IPS-NIHi11 (cell line): ENCODE measurements around the gene RASA4.
"Not testable (repeated sequence)": the region's sequence is repeated elsewhere in the genome, so short reads cannot be mapped to it uniquely, and the experiment has no call there.

ENCODE experiments used
- DNase-seq: peaks from one replicate; pipeline ENCODE4 v3.0.0; 2012; ENCODE audit warnings: mixed read lengths, low spot score

The RASA4 gene

DNA sequence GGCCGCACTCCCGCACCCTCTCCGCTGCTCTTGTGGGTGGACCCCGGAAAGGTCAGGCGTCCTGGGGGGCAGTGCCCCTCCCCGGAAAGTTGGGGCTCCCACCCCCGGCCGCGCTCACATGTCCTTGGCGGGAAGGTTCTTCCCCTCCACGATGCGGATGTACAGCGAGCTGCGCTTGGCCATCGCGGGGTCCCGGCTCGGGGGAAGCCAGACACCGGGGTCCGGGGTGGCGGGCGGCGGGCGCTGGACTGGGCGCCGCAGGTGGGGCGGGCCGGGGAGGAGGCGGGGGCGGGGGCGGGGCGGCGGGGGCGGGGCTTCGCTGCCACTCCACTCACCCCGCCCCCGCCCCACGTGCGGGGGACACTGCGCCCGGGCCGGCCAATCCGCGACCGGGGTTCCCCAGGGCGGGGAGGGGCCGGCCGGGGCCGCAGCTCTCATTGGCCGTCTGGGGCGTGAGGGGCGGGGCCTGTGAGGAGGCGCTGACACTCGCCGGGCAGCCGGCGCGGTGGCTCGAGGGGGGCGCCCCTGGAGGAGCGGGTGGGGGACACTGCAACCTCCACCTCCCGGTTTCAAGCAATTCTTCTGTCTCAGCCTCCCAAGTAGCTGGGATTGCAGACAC is at the start of gene RASA4:
TSS of gene RASA4 (minus strand) at position 250 of the 619 bp plus-strand sequence. CDS start at position 183, 67 bp downstream.
- not testable (repeated sequence) for DNase-seq

DNA sequence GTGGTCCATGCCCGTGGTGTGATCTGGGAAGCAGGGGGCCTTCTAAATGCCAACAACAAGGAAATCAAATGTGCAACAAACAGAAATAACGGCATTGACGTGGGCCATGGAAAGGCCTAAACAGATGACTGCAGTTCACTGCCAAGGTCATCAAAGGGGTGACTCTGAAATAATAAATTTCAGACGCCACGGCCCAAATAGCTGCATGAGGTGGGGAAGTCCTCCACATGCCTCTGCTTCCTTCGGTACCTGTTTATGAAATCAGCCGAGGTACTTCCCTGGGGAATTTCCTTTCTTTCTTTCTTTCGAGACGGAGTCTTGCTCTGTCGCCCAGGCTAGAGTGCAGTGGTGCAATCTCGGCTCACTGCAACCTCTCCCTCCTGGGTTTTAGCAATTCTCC is 48.2 kb upstream of the RASA4 start:
- not testable (repeated sequence) for DNase-seq

DNA sequence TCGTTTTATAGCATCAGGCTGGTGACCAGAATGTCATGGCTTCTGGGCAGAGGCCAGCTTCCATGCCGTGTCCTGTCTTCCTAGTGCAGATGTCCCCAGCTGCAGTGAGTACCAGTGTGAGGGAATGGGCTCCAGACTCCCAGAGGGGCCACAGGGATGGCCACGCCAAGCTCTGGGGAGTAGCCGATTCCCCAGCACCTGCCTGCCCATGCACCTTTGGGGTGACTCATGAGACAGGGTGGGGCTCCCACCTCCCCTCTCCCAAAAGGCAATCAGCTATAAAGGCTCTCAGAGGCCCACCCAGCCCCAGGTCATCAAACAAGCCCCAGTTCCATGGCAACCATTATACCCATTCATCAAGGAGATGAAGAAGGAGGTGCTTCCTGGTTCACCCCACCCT is 33.4 kb upstream of the RASA4 start, which contains the start of gene SPDYE2B:
TSS of gene SPDYE2B (plus strand) at position 396 of the 400 bp plus-strand sequence. CDS start 2,030 bp downstream, outside the sequence.
- DNase-seq = not testable (repeated sequence)

GRCh38 chr7:102647813-102648212 is 31.3 kb upstream of the RASA4 start:
- not testable (repeated sequence) for DNase-seq

- not testable (repeated sequence) for DNase-seq
Observed at GRCh38 chr7:102643404-102643803, 26.8 kb upstream of the RASA4 start.

DNA sequence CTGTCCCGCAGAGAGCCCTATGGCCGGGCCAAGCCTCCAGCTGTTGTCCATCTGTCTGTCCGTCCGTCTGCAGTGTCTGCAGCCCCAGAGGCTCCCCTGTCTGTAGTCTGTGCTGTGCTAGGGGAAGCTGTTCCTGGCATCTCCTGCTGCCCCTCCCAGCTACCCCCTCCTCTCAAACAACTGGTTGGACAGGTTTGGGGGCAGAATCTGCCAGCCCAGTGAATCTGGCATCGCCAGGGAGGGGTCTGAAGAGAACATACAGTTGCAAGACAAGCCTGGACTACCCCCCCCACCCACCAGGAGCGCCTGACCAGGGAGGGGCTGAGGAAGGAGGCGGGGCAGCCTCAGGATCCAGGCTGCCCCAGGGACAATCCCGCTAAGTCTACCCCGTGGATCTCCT is 26.1 kb upstream of the RASA4 start, which contains the start of gene UPK3BL1:
TSS of gene UPK3BL1 (minus strand) at position 101 of the 400 bp plus-strand sequence. CDS start at position 51, 50 bp downstream.
- DNase-seq = not testable (repeated sequence)

GRCh38 chr7:102638848-102639247 is 22.3 kb upstream of the RASA4 start:
- DNase-seq = not testable (repeated sequence)

- DNase-seq = not testable (repeated sequence)
Observed at GRCh38 chr7:102636956-102637355, 20.4 kb upstream of the RASA4 start.

GRCh38 chr7:102635354-102635753 is 18.8 kb upstream of the RASA4 start:
- DNase-seq = not testable (repeated sequence)

DNA sequence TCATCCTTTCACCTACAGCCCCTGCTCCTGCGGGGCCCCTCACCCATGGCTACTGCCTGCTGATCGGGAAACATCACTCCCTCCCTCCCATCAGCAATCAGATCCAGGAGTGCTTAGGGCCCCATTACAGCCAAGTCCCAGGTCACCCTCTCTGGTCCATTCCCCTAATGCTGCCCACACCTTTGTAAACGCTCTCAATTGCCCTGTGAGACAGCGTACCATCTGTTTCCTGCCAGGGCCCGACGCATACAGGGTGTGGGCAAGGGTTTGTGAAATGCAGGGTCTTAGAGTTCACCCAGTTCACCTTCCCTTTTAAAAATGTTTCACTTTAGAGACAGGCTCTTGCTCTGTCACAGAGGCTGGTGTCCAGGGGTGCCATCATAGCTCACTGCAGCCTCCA is 17.7 kb upstream of the RASA4 start:
- DNase-seq = not testable (repeated sequence)

- DNase-seq = not testable (repeated sequence)
Observed at GRCh38 chr7:102630622-102631021, 14.1 kb upstream of the RASA4 start.

DNA sequence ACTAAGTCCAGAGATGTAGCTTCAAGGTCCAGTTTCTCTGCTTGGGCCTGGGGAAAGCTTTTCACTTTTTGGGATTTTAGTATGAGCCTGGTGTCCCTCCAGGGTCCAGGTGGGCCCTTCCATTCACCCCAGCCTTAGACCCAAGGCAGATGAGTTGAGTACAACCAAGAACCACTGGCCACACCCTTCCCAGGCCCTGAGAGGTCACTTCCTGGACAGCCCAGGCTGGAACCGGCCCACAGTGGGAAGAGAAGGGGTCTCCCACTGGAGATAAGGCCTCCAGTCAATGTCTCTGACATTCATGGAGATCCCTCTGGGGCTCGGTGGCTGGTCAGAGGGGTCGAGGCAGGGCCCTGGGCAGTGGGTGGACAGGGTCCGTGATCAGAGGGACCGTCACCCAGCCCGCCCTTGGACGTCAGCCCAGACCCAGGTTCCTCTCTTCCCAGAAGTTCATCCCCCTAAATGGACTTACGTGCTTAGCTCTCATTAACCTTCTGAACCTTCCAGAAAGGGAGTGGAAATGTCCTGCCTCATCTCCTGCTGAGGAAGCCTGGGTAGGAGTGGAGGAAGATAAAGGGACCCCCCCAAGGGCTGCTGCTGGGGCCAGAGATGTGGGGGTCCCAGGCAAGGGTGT is 10.8 kb upstream of the RASA4 start:
- not testable (repeated sequence) for DNase-seq

- DNase-seq = not testable (repeated sequence)
Observed at GRCh38 chr7:102618122-102618521, 1.6 kb upstream of the RASA4 start.

DNA sequence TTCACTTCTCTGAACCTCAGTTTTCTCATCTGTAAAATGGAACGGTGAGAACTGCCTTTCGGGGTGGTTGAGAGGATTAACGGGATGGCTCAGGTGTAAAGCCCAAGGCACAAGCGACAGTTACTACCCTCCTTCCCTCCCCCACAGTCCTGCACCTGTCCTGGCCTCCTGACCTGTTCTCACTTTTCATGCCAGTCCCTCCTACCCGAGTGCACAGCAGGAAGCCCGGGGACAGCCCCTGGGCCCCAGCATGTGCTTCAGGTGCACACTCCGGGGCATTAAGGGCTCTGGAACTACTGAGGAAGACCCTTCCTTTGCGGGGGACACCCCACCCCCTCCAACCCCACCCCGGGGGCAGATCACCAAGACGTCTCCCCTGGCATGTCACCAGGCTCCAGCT is 626 bp downstream of the RASA4 start:
- not testable (repeated sequence) for DNase-seq

DNA sequence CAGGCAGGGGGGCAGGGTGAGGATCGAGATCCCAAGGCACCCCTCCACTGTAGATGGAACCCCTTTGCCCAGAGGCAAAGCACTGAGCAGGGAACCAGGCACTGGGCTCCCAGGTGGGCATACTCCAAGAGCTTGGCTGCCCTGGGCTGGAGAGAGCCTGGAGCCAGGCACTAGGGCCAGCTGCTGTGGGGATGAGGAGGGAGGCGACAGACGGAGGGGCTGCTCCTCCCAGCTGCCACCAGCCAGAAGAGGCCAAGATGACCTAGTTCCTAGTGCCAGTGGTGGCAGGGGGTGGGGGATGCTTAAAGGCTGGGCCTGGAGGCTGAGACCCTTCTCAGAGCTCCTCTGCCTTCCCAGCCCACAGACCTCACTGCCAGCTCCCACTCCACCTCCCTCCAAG is 1.7 kb downstream of the RASA4 start:
- not testable (repeated sequence) for DNase-seq

- not testable (repeated sequence) for DNase-seq
Observed at GRCh38 chr7:102614346-102614697, 2.2 kb downstream of the RASA4 start.

DNA sequence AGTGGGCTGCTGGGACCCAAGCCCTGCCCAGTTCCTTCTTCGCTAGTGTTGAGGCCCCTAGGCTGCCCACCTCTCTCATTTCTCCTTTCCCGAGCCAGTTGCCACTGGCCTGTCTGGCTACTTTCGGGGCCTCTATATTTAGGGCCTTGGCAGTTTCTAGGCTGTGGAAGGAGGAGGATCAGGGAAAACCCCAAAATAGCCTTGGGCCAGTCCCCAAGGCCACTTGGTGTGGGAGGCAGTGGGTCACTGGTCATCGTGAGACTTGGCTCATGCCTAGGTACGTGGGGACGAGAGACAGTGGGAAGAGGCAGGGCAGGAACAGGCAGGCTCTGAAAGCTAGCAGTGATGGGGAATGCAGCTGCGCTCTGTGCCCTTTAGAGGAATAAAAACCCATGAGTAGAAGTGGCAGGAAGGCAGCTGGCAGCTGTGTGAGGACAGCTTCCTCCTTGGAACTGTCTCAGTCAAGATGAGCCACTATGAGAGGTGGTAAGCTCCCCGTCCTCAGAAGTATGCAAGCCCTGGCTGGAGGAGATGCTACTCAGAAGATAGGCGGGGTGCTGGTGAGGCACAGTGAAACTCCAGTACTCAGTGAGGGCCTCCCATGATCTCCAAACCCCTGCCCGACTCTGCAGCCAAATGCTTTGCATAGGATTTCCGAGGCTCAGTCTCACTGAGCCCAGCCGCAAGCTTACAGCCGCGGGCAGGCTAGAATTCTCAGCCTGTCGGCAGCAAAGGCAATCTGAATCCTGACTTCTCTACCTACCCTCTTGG is 2.8 kb downstream of the RASA4 start:
- not testable (repeated sequence) for DNase-seq

GRCh38 chr7:102611675-102612325 is 4.8 kb downstream of the RASA4 start:
- DNase-seq = not testable (repeated sequence)

DNA sequence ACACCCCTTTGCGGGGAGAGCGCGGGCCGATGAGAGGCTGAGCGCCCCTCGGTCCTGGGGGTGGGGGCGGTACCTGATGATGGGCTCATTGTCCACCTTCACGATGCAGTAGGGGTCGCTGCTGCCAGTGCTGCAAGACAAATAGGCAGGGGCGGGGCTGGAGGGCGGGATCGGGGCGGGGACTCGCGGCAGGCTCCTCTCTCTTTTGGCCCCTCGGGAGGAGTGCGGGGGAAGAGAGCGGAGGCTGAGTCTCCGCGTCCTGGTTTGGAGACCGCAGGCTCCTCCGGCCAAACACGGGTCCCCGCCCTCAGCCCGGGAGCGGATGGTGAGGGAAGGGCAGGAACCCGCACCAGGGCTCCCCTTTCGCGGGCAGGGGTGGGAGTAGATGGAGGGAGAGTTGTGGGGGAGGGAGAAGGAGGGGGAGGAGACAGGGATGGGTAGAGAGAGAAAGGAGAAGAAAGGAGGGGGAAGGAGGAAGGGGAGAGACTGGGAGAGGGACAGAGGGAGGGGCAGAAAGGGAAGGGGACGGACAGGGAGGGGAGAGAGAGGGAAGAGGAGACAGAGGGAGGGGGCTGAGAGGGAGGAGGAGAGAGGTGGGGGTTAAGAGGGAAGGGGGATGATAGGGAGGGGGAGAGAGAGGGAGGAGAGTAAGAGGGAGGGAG is 5.4 kb downstream of the RASA4 start:
- not testable (repeated sequence) for DNase-seq

DNA sequence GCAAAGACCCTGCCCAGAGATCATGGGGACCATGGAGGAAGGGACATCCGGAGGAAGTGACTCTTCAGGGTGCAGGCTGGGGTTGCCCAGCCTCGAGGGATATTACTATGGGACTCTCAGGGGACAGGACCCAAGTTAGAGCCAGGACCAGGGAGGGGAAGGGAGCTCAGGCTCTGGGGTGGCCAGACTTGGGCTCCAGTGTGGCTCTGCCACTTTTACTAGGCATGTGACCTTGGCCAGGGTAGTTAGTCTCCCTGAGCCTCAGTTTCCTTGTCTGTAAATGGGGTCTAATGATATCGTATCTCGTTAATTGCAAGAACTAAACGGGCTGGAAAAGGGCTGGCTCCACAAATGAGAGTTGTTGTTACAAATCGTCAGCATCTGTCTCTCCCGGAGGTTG is 6.1 kb downstream of the RASA4 start:
- not testable (repeated sequence) for DNase-seq

- DNase-seq = not testable (repeated sequence)
Observed at GRCh38 chr7:102609734-102610133, 6.8 kb downstream of the RASA4 start.
